ENCODE results near the gene DDT.

GRCh38 chr22:24016156-24016555, 41.9 kb upstream of the DDT start:
- TF ChIP-seq, protein P1, sequence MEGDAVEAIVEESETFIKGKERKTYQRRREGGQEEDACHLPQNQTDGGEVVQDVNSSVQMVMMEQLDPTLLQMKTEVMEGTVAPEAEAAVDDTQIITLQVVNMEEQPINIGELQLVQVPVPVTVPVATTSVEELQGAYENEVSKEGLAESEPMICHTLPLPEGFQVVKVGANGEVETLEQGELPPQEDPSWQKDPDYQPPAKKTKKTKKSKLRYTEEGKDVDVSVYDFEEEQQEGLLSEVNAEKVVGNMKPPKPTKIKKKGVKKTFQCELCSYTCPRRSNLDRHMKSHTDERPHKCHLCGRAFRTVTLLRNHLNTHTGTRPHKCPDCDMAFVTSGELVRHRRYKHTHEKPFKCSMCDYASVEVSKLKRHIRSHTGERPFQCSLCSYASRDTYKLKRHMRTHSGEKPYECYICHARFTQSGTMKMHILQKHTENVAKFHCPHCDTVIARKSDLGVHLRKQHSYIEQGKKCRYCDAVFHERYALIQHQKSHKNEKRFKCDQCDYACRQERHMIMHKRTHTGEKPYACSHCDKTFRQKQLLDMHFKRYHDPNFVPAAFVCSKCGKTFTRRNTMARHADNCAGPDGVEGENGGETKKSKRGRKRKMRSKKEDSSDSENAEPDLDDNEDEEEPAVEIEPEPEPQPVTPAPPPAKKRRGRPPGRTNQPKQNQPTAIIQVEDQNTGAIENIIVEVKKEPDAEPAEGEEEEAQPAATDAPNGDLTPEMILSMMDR (IDR thresholded peaks at IDR 0.05; ENCODE audit: insufficient read depth, low read length), result no peak
- no peak for TF ChIP-seq POLR2AphosphoS5 (IDR thresholded peaks at IDR 0.05; ENCODE audit: low read depth)
- no peak for TF ChIP-seq REST (IDR thresholded peaks at IDR 0.05; ENCODE audit: insufficient replicate concordance, low read depth)
- no peak for TF ChIP-seq SPI1 (IDR thresholded peaks at IDR 0.05; ENCODE audit: borderline replicate concordance, low read depth)
- TF ChIP-seq GABPA (IDR thresholded peaks at IDR 0.05; ENCODE audit: low read depth), result no peak

Data from HL-60 (cell line).